Peyer's patch (tissue), 4 donors: Measurements from ENCODE around the gene NDUFAF5. TPM values are rescaled to one million over a fixed set of nuclear protein-coding genes. Genes with fewer than 3 reads are reported as not detected.

Experiments
- DNase-seq, 3 donors: peaks; one replicate each; pipeline ENCODE4 v3.0.0-alpha.2; 2017 to 2019
- H3K27ac ChIP-seq, 4 donors: fragments of 200-600 bp; sonication (generic); one replicate each; pipeline ENCODE4 v1.5.1; 2016 to 2019
- H3K27me3 ChIP-seq, 2 donors: fragments of 200-600 bp; sonication (generic); one replicate each; pipeline ENCODE4 v1.5.1; 2019
- H3K36me3 ChIP-seq, 3 donors: fragments of 200-600 bp; sonication (generic); one replicate each; pipeline ENCODE4 v1.5.1; 2016 to 2019
- H3K4me1 ChIP-seq, 4 donors: fragments of 200-600 bp; sonication (generic); one replicate each; pipeline ENCODE4 v1.5.1; 2016 to 2019
- H3K4me3 ChIP-seq, 4 donors: fragments of 200-600 bp; sonication (generic); 1 replicate in 3 of 4; 2 replicates in 1 of 4; pipeline ENCODE4 v1.5.1; 2016 to 2019; ENCODE audit warnings: mild to moderate bottlenecking in 1 of 4
- H3K9me3 ChIP-seq, 4 donors: fragments of 200-600 bp; sonication (generic); one replicate each; pipeline ENCODE4 v1.5.1; 2016 to 2019; ENCODE audit warnings: mild to moderate bottlenecking in 1 of 4
- CTCF ChIP-seq, 6 experiments: fragments of 450-650 bp in 4 of 6; fragments of 200-600 bp in 2 of 6; sonication (generic) in 1 of 6; IDR thresholded peaks; one replicate each; pipeline ENCODE4 v1.5.1; 2017 to 2019; ENCODE audit warnings: antibody characterized with exemption in 6 of 6, mild to moderate bottlenecking in 3 of 6, moderate library complexity in 1 of 6
- POLR2A ChIP-seq, 2 donors: fragments of 450-650 bp; IDR thresholded peaks; one replicate each; pipeline ENCODE4 v1.5.1; 2017; ENCODE audit warnings: antibody characterized with exemption in 2 of 2, mild to moderate bottlenecking in 2 of 2, moderate library complexity in 2 of 2
- total RNA-seq, 4 donors: library from RNA; depleted of rRNA; stranded (reverse); fragments of >200 nt; gene quantifications; one replicate each; pipeline ENCODE4 v1.1.0, GENCODE V29; 2016

The NDUFAF5 gene
- total RNA-seq, 4 donors from 2014 or later = 15.4 to 25.4 (median 23.0) TPM

GRCh38 chr20:13865156-13865555 is 80.3 kb downstream of the NDUFAF5 start:
- H3K27me3 ChIP-seq = no peaks in the 10 kb centered on the region
- H3K4me3 ChIP-seq = no peak overlapping the region
- H3K9me3 ChIP-seq = no peaks in the 10 kb centered on the region
- H3K36me3 ChIP-seq = no peaks in the 10 kb centered on the region
- no peaks in the 10 kb centered on the region for H3K4me1 ChIP-seq
- DNase-seq = no peak
- H3K27ac ChIP-seq = peak overlapping the region in 2 of 4 donors; percentile 5 to 69
- TF ChIP-seq POLR2A (IDR thresholded peaks at IDR 0.05) = no peak
- no peak for TF ChIP-seq CTCF (IDR thresholded peaks at IDR 0.05)

GRCh38 chr20:13865791-13866351 is 81.0 kb downstream of the NDUFAF5 start:
- no peaks in the 10 kb centered on the region for H3K9me3 ChIP-seq
- H3K27me3 ChIP-seq = no peaks in the 10 kb centered on the region
- H3K27ac ChIP-seq = peak overlapping the region in 3 of 4 donors; percentile 5 to 69 (median 31)
- no peak overlapping the region for H3K4me3 ChIP-seq
- TF ChIP-seq CTCF (IDR thresholded peaks at IDR 0.05) = no peak
- TF ChIP-seq POLR2A (IDR thresholded peaks at IDR 0.05) = no peak
- no peak for DNase-seq
- no peaks in the 10 kb centered on the region for H3K36me3 ChIP-seq
- no peaks in the 10 kb centered on the region for H3K4me1 ChIP-seq

GRCh38 chr20:13868331-13868730 is 83.5 kb downstream of the NDUFAF5 start:
- H3K27ac ChIP-seq = peak overlapping the region in 1 of 4 donors; percentile 9
- no peaks in the 10 kb centered on the region for H3K9me3 ChIP-seq
- no peak overlapping the region for H3K4me3 ChIP-seq
- no peaks in the 10 kb centered on the region for H3K27me3 ChIP-seq
- no peak for TF ChIP-seq POLR2A (IDR thresholded peaks at IDR 0.05)
- TF ChIP-seq CTCF (IDR thresholded peaks at IDR 0.05) = no peak
- H3K4me1 ChIP-seq = no peaks in the 10 kb centered on the region
- no peak for DNase-seq
- no peaks in the 10 kb centered on the region for H3K36me3 ChIP-seq

GRCh38 chr20:13870170-13870748 is 85.4 kb downstream of the NDUFAF5 start:
- no peaks in the 10 kb centered on the region for H3K9me3 ChIP-seq
- H3K36me3 ChIP-seq = no peaks in the 10 kb centered on the region
- TF ChIP-seq POLR2A (IDR thresholded peaks at IDR 0.05) (no peak), CTCF (IDR thresholded peaks at IDR 0.05) (no peak)
- H3K4me3 ChIP-seq = no peak overlapping the region
- H3K27ac ChIP-seq = no peak overlapping the region
- no peak for DNase-seq
- H3K27me3 ChIP-seq = no peaks in the 10 kb centered on the region
- no peaks in the 10 kb centered on the region for H3K4me1 ChIP-seq

Other genes with a start within 250 kb of the NDUFAF5 start
- 10 to 100 TPM in 2 of 4 donors, 1 to 10 TPM in 2; 6.6 to 21.5 (median 9.8) TPM for gene TASP1, start 146.1 kb upstream of the NDUFAF5 start, total RNA-seq
- gene ESF1, start 109 bp upstream of the NDUFAF5 start, total RNA-seq = 10 to 100 TPM in 2 of 4 donors, 1 to 10 TPM in 2; 7.9 to 26.4 (median 9.6) TPM
- gene SEL1L2, start 205.6 kb downstream of the NDUFAF5 start, total RNA-seq = not detected
- 10 to 100 TPM in 1 of 4 donors, 1 to 10 TPM in 3; 2.5 to 10.7 (median 6.5) TPM for gene MACROD2, start 210.5 kb downstream of the NDUFAF5 start, total RNA-seq